GM19240 (cell line): Measurements from ENCODE around the gene WDR90.

Experiments
- DNase-seq: peaks from one replicate; pipeline ENCODE4 v3.0.0; 2011; ENCODE audit warnings: low spot score; ENCODE audit not compliant: insufficient read length

WDR90 gene

GRCh38 chr16:658679-659571, 9.8 kb downstream of the WDR90 start:
- DNase-seq: no peak

- DNase-seq: no peak
Measured at GRCh38 chr16:659618-660017, 10.5 kb downstream of the WDR90 start.

- DNase-seq: no peak
Measured at GRCh38 chr16:660132-660458, 10.9 kb downstream of the WDR90 start.

- peak; percentile 89 for DNase-seq
Measured at GRCh38 chr16:660459-661183, 11.5 kb downstream of the WDR90 start.

GRCh38 chr16:661184-661821, 12.1 kb downstream of the WDR90 start:
- no peak for DNase-seq

GRCh38 chr16:662095-662494, 12.9 kb downstream of the WDR90 start:
- no peak for DNase-seq

GRCh38 chr16:662597-662996, 13.4 kb downstream of the WDR90 start:
- no peak for DNase-seq

- no peak for DNase-seq
Measured at GRCh38 chr16:666572-666971, 17.4 kb downstream of the WDR90 start.

GRCh38 chr16:667113-667779, 18.1 kb downstream of the WDR90 start:
- no peak for DNase-seq

GRCh38 chr16:667780-668518, 18.8 kb downstream of the WDR90 start, which contains the start of gene RHOT2:
Gene RHOT2, plus strand, starts transcription at chr16:668132. Its CDS starts 68 bp downstream, at chr16:668200.
- peak; percentile 89 for DNase-seq

- no peak for DNase-seq
Measured at GRCh38 chr16:668519-669171, 19.5 kb downstream of the WDR90 start.

GRCh38 chr16:669666-670065, 20.5 kb downstream of the WDR90 start:
- no peak for DNase-seq

GRCh38 chr16:670485-671352, 21.6 kb downstream of the WDR90 start:
- no peak for DNase-seq

GRCh38 chr16:671353-672131, 22.4 kb downstream of the WDR90 start:
- no peak for DNase-seq

- no peak for DNase-seq
Measured at GRCh38 chr16:672371-672770, 23.2 kb downstream of the WDR90 start.

- DNase-seq: no peak
Measured at GRCh38 chr16:672851-673250, 23.7 kb downstream of the WDR90 start.

GRCh38 chr16:673399-673991, 24.3 kb downstream of the WDR90 start:
- no peak for DNase-seq

- DNase-seq: no peak
Measured at GRCh38 chr16:674214-674881, 25.2 kb downstream of the WDR90 start.
